Naive B cell (primary cell): ENCODE data around the gene TM2D1. TPM values are rescaled to one million over a fixed set of nuclear protein-coding genes. Genes with fewer than 3 reads are reported as not detected.
"Not testable (repeated sequence)": the region's sequence is repeated elsewhere in the genome, so short reads cannot be mapped to it uniquely, and the experiment has no call there.

Experiments
- ATAC-seq, 2 donors: fragments of 150-1000 bp; cut with Tn5 transposase; 2 replicates each; pipeline ENCODE4 v1.10.0; 2021; ENCODE audit warnings: low read depth in 2 of 2, mild to moderate bottlenecking in 2 of 2, moderate library complexity in 2 of 2
- DNase-seq: peaks from one replicate; pipeline ENCODE4 v3.0.0; 2022
- H3K27ac Mint-ChIP-seq, 6 donors: one replicate each; pipeline ENCODE4 v1.8.0; 2020 to 2022; ENCODE audit warnings: mild to moderate bottlenecking in 6 of 6, mixed read lengths in 6 of 6, moderate library complexity in 5 of 6, inconsistent platforms in 2 of 6
- H3K27me3 Mint-ChIP-seq, 3 donors: one replicate each; pipeline ENCODE4 v1.8.0; 2021 to 2022; ENCODE audit warnings: mixed read lengths in 3 of 3, mild to moderate bottlenecking in 1 of 3
- H3K36me3 Mint-ChIP-seq, 2 donors: one replicate each; pipeline ENCODE4 v1.8.0; 2020 to 2022; ENCODE audit warnings: mixed read lengths in 2 of 2, inconsistent platforms in 1 of 2, mild to moderate bottlenecking in 1 of 2
- H3K4me1 Mint-ChIP-seq, 3 donors: one replicate each; pipeline ENCODE4 v1.8.0; 2020 to 2022; ENCODE audit warnings: mixed read lengths in 3 of 3, inconsistent platforms in 1 of 3, mild to moderate bottlenecking in 1 of 3, moderate library complexity in 1 of 3
- H3K4me3 Mint-ChIP-seq, 8 donors: one replicate each; pipeline ENCODE4 v1.8.0; 2020 to 2022; ENCODE audit warnings: mild to moderate bottlenecking in 8 of 8, mixed read lengths in 8 of 8, moderate library complexity in 8 of 8, inconsistent platforms in 2 of 8
- H3K9me3 Mint-ChIP-seq, 7 donors: one replicate each; pipeline ENCODE4 v1.8.0; 2020 to 2022; ENCODE audit warnings: mixed read lengths in 7 of 7, mild to moderate bottlenecking in 5 of 7, inconsistent platforms in 2 of 7, moderate library complexity in 1 of 7
- polyA plus RNA-seq, 6 donors: library from polyadenylated mRNA; unstranded; fragments of 300-500 nt; fragmentation: Illumina TruSeq; gene quantifications; one replicate each; pipeline ENCODE4 v1.2.3, GENCODE V29; 2021; ENCODE audit warnings: low read depth in 6 of 6

The TM2D1 gene
- polyA plus RNA-seq, 6 donors from 2014 or later, result 47.8 to 74.1 (median 62.1) TPM

DNA sequence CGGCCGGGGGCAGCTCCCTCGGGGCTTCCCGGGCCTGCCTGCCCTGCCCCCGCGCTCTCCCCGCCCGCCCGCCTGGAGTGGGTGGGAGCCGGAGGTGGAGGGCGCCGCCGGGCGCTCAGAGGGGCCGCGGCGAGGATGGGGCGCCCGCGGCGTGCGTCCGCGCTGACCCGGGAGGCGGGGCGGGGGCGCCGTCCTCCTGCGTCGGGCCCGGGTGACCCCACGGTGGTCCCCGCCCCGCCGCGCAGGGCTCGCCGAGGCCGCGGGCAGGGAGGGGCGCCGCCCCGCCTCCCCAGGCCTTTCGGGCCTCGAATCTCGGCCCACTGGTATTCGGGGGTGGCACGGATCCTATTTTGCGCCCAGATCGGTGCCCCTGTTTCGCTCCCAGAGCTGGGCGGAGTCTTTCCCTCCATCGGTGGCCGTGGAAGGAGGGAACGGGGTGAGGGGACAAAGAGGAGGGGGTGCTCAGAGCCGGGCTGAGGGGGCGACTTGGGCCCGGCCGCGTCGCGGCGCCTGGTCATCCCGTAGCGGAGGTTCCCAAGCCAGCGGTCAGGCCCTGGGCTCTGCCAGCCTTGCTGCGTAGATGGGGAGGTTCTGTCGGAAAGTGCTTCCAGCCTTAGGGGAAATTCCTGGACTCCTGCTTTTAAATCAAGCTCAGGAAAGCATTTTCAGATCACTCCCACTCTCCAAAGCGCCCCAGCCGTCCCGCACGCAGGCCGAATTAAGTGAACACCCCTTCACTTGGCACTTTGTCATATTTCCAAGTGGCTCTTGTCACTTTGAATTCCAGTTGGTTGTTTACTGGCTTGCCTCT lies 17.9 kb upstream of the TM2D1 start:
- Mint-ChIP-seq H3K36me3 (no peaks in the 10 kb centered on the region), H3K27me3 (no peaks in the 10 kb centered on the region), H3K27ac (peak overlapping the region; percentile 1 to 66 (median 56)), H3K4me1 (peaks cover 15 to 34% (median 21%) of the 10 kb centered on the region in 3 donors), H3K9me3 (no peaks in the 10 kb centered on the region), H3K4me3 (peak overlapping the region; percentile 83 to 94 (median 88))
- DNase-seq (no peak), ATAC-seq (peak; percentile 60 to 64)

- ATAC-seq, result peak; percentile 84 to 87
- peaks cover 15 to 34% (median 21%) of the 10 kb centered on the region in 3 donors for H3K4me1 Mint-ChIP-seq
- no peaks in the 10 kb centered on the region for H3K36me3 Mint-ChIP-seq
- H3K27ac Mint-ChIP-seq, result peak within 1 kb of the TSS; percentile 66 to 94 (median 84)
- no peaks in the 10 kb centered on the region for H3K9me3 Mint-ChIP-seq
- no peaks in the 10 kb centered on the region for H3K27me3 Mint-ChIP-seq
- peak; percentile 63 for DNase-seq
- H3K4me3 Mint-ChIP-seq, result peak within 1 kb of the TSS; percentile 84 to 99 (median 94)
Measured at GRCh38 chr1:61741711-61742619, 17.0 kb upstream of the TM2D1 start, which contains the start of gene PATJ. Gene PATJ, plus strand, starts transcription at chr1:61742480. Its CDS starts 20,413 bp downstream, at chr1:61762893.

- Mint-ChIP-seq H3K4me1 (peaks cover 11 to 30% (median 18%) of the 10 kb centered on the region in 3 donors), H3K27me3 (no peaks in the 10 kb centered on the region), H3K27ac (peak overlapping the region in 5 of 6 donors; percentile 29 to 86 (median 78)), H3K36me3 (no peaks in the 10 kb centered on the region), H3K4me3 (peak overlapping the region in 7 of 8 donors; percentile 84 to 99 (median 94)), H3K9me3 (no peaks in the 10 kb centered on the region)
- no peak for ATAC-seq
- DNase-seq, result no peak
Measured at GRCh38 chr1:61740751-61741700, 16.1 kb upstream of the TM2D1 start.

DNA sequence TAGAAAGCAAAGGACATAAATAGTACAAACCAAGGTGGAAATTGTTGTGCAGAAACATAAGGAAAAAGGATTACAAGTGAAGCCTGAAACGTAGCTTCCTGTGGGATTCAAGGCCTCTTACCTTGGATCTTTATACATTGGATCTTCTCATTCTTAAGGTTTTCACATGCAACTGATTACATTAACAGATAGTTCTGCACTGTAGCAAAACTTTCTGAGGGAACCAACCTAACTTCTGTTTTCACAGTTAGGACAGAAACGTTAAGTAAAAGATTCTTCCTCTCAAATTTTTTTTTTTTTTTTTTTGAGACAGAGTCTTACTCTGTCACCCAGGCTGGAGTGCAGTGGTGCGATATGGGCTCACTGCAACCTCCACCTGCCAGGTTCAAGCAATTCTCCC lies 7.8 kb upstream of the TM2D1 start:
- H3K4me3 Mint-ChIP-seq, result no peak overlapping the region
- ATAC-seq, result no peak
- no peak overlapping the region for H3K27ac Mint-ChIP-seq
- no peak for DNase-seq
- H3K36me3 Mint-ChIP-seq, result peaks cover 0 to 5% of the 10 kb centered on the region in 2 donors
- peaks cover 7 to 16% (median 7%) of the 10 kb centered on the region in 3 donors for H3K4me1 Mint-ChIP-seq
- H3K27me3 Mint-ChIP-seq, result no peaks in the 10 kb centered on the region
- no peaks in the 10 kb centered on the region for H3K9me3 Mint-ChIP-seq

GRCh38 chr1:61730679-61731078 lies 5.7 kb upstream of the TM2D1 start:
- not testable (repeated sequence) for H3K9me3 Mint-ChIP-seq, H3K4me3 Mint-ChIP-seq, DNase-seq, H3K36me3 Mint-ChIP-seq, H3K27ac Mint-ChIP-seq, H3K27me3 Mint-ChIP-seq, ATAC-seq
- peaks cover 8 to 20% (median 8%) of the 10 kb centered on the region in 3 donors for H3K4me1 Mint-ChIP-seq

DNA sequence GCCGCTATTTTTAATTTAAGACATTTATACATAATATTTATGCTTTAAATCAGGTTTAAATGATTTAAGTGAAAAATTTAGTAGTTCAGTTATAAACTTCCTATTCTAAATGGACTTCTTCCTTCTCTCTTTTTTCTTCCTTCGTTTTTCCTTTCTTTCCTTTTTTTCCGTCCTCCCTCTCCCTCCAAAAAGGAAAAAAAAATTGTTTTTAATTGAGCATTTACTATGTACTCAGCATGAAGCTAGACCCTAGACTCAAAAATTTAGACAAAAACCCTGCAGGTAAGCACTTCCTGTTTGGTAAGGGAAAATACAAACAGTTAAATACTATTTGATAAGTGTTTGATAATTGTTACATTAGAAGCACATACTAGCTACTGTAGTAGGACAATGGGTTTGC lies 2.6 kb upstream of the TM2D1 start:
- Mint-ChIP-seq H3K4me3 (peak overlapping the region in 3 of 8 donors; percentile 38 to 70 (median 65)), H3K4me1 (peaks cover 15 to 24% (median 23%) of the 10 kb centered on the region in 3 donors), H3K36me3 (no peaks in the 10 kb centered on the region), H3K9me3 (no peaks in the 10 kb centered on the region), H3K27ac (peak overlapping the region in 2 of 6 donors; percentile 51 to 84), H3K27me3 (no peaks in the 10 kb centered on the region)
- ATAC-seq (no peak), DNase-seq (no peak)

DNA sequence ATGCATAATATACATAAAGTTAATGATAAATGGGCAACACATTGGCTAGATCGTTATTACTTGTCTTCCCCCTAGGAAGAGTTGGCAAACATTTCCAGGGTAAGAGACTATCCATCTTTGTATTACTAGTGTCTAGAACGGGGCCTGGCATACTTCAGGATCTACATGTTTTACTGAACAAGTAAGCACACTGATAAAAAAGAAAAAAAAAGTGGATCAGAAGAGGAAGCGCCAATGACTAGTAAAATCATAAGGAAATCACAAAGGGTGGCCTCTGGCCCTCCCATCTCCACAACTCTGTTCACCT lies 482 bp downstream of the TM2D1 start:
- no peak for ATAC-seq
- Mint-ChIP-seq H3K36me3 (no peaks in the 10 kb centered on the region), H3K27ac (peak overlapping the region; percentile 98 to 100 (median 99)), H3K27me3 (no peaks in the 10 kb centered on the region), H3K4me1 (peaks cover 15 to 36% (median 31%) of the 10 kb centered on the region in 3 donors), H3K9me3 (no peaks in the 10 kb centered on the region), H3K4me3 (peak overlapping the region; percentile 96 to 100 (median 100))
- DNase-seq, result no peak

GRCh38 chr1:61718996-61719663 lies 5.8 kb downstream of the TM2D1 start:
- H3K4me1 Mint-ChIP-seq, result peaks cover 16 to 33% (median 26%) of the 10 kb centered on the region in 3 donors
- H3K27ac Mint-ChIP-seq, result peak overlapping the region in 1 of 6 donors; percentile 11
- ATAC-seq, H3K27me3 Mint-ChIP-seq, DNase-seq, H3K36me3 Mint-ChIP-seq, H3K4me3 Mint-ChIP-seq, H3K9me3 Mint-ChIP-seq: not testable (repeated sequence)

GRCh38 chr1:61711969-61712368 lies 13.0 kb downstream of the TM2D1 start:
- no peak for DNase-seq
- H3K27ac Mint-ChIP-seq, result no peak overlapping the region

GRCh38 chr1:61711257-61711656 lies 13.7 kb downstream of the TM2D1 start:
- peaks cover 0 to 11% (median 4%) of the 10 kb centered on the region in 3 donors for H3K4me1 Mint-ChIP-seq
- ATAC-seq, DNase-seq, H3K27me3 Mint-ChIP-seq, H3K9me3 Mint-ChIP-seq, H3K4me3 Mint-ChIP-seq, H3K36me3 Mint-ChIP-seq: not testable (repeated sequence)
- H3K27ac Mint-ChIP-seq, result peak overlapping the region in 2 of 6 donors; percentile 10 to 82

More at GRCh38 chr1:61711969-61712368, 13.0 kb downstream of the TM2D1 start:
- peaks cover 0 to 13% (median 4%) of the 10 kb centered on the region in 3 donors for H3K4me1 Mint-ChIP-seq
- peaks cover 0 to 5% of the 10 kb centered on the region in 2 donors for H3K36me3 Mint-ChIP-seq
- no peaks in the 10 kb centered on the region for H3K27me3 Mint-ChIP-seq
- H3K9me3 Mint-ChIP-seq, result no peaks in the 10 kb centered on the region
- ATAC-seq, result no peak
- no peak overlapping the region for H3K4me3 Mint-ChIP-seq

- ATAC-seq, result no peak
- H3K36me3 Mint-ChIP-seq, result peaks cover 0 to 8% of the 10 kb centered on the region in 2 donors
- H3K4me3 Mint-ChIP-seq, result no peak overlapping the region
- H3K9me3 Mint-ChIP-seq, result no peaks in the 10 kb centered on the region
- DNase-seq, result no peak
- H3K27me3 Mint-ChIP-seq, result no peaks in the 10 kb centered on the region
- H3K4me1 Mint-ChIP-seq, result peaks cover 0 to 10% (median 2%) of the 10 kb centered on the region in 3 donors
- H3K27ac Mint-ChIP-seq, result no peak overlapping the region
Measured at GRCh38 chr1:61709908-61710289, 15.0 kb downstream of the TM2D1 start.
